Stromal cell of bone marrow (primary cell): ENCODE results near the gene ZNF165.
"Not testable (repeated sequence)": the region's sequence is repeated elsewhere in the genome, so short reads cannot be mapped to it uniquely, and the experiment has no call there.

ENCODE experiments used
- DNase-seq: peaks from one replicate; pipeline ENCODE4 v3.0.0-alpha.2; 2012; ENCODE audit warnings: low read depth

Gene ZNF165

GRCh38 chr6:28122283-28122682, 41.9 kb downstream of the ZNF165 start:
- not testable (repeated sequence) for DNase-seq

GRCh38 chr6:28124350-28124970, 44.1 kb downstream of the ZNF165 start, which contains the start of gene ZSCAN16:
Gene ZSCAN16 (plus strand): TSS chr6:28124609. CDS start chr6:28125444, 835 bp downstream.
- DNase-seq: peak; percentile 72

- no peak for DNase-seq
These were observed 44.6 kb downstream of the ZNF165 start for GRCh38 chr6:28124971-28125353.

GRCh38 chr6:28125401-28125800, 45.0 kb downstream of the ZNF165 start:
- no peak for DNase-seq

GRCh38 chr6:28134015-28134414, 53.6 kb downstream of the ZNF165 start:
- no peak for DNase-seq

- DNase-seq: no peak
These were observed 54.3 kb downstream of the ZNF165 start for GRCh38 chr6:28134716-28135115.

GRCh38 chr6:28135393-28135792, 55.0 kb downstream of the ZNF165 start:
- DNase-seq: no peak

GRCh38 chr6:28136585-28137504, 56.5 kb downstream of the ZNF165 start:
- peak; percentile 92 for DNase-seq

GRCh38 chr6:28137505-28137981, 57.2 kb downstream of the ZNF165 start:
- no peak for DNase-seq
